Vagina (tissue), 2 donors: Measurements from ENCODE around the gene GLI1.

Experiments used
- POLR2A ChIP-seq, 2 donors: fragments of 450-650 bp; IDR thresholded peaks; one replicate each; pipeline ENCODE4 v1.6.1; 2017; ENCODE audit warnings: antibody characterized with exemption in 2 of 2, mild to moderate bottlenecking in 2 of 2, moderate library complexity in 2 of 2
- TF ChIP-seq, protein P1 (sequence below), 3 experiments: fragments of 450-650 bp in 2 of 3; fragments of 200-600 bp in 1 of 3; sonication (generic) in 1 of 3; IDR thresholded peaks; one replicate each; pipeline ENCODE4 v1.5.1; 2017 to 2019; ENCODE audit warnings: antibody characterized with exemption in 3 of 3, mild to moderate bottlenecking in 2 of 3, moderate library complexity in 2 of 3

DNA sequence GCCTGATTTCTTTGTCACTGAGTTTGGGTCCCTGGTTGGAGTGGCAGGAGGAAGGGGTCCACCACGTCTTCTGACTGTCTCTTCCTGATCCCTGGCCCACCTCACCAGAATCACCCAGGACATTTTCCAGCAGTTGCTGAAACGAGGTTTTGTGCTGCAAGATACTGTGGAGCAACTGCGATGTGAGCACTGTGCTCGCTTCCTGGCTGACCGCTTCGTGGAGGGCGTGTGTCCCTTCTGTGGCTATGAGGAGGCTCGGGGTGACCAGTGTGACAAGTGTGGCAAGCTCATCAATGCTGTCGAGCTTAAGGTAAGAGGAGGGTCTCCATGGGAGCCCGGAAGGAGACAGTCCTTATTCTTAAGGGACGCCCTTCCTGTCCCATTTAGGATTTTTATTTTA lies 40.6 kb downstream of the GLI1 start:
- TF ChIP-seq, protein P1, sequence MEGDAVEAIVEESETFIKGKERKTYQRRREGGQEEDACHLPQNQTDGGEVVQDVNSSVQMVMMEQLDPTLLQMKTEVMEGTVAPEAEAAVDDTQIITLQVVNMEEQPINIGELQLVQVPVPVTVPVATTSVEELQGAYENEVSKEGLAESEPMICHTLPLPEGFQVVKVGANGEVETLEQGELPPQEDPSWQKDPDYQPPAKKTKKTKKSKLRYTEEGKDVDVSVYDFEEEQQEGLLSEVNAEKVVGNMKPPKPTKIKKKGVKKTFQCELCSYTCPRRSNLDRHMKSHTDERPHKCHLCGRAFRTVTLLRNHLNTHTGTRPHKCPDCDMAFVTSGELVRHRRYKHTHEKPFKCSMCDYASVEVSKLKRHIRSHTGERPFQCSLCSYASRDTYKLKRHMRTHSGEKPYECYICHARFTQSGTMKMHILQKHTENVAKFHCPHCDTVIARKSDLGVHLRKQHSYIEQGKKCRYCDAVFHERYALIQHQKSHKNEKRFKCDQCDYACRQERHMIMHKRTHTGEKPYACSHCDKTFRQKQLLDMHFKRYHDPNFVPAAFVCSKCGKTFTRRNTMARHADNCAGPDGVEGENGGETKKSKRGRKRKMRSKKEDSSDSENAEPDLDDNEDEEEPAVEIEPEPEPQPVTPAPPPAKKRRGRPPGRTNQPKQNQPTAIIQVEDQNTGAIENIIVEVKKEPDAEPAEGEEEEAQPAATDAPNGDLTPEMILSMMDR (IDR thresholded peaks at IDR 0.05), result no peak
- no peak for TF ChIP-seq POLR2A (IDR thresholded peaks at IDR 0.05)
